Liver (tissue), 9 donors: ENCODE measurements around the gene RBM20. TPM values are rescaled to one million over a fixed set of nuclear protein-coding genes. Genes with fewer than 3 reads are reported as not detected.

Experiments
- DNase-seq: peaks from one replicate; pipeline ENCODE4 v3.0.0-alpha.2; 2017; ENCODE audit warnings: low spot score
- H3K27ac ChIP-seq, 2 donors: one replicate each; pipeline ENCODE4 v1.7.0; 2013; ENCODE audit warnings: inconsistent platforms in 2 of 2, low read length in 2 of 2, control low read depth in 1 of 2, low read depth in 1 of 2, mild to moderate bottlenecking in 1 of 2
- H3K27me3 ChIP-seq, 4 donors: one replicate each; pipeline versions ENCODE4 v1.6.1 to v1.7.0; 2013; ENCODE audit warnings: low read length in 3 of 4, inconsistent platforms in 1 of 4, mild to moderate bottlenecking in 1 of 4, moderate library complexity in 1 of 4; ENCODE audit not compliant: control insufficient read depth in 4 of 4, insufficient read depth in 4 of 4
- H3K36me3 ChIP-seq, 4 donors: one replicate each; pipeline versions ENCODE4 v1.6.1 to v1.7.0; 2013; ENCODE audit warnings: low read length in 3 of 4, mild to moderate bottlenecking in 3 of 4, low read depth in 1 of 4, moderate library complexity in 1 of 4; ENCODE audit not compliant: control insufficient read depth in 4 of 4, insufficient read depth in 3 of 4
- H3K4me1 ChIP-seq, 4 donors: one replicate each; pipeline versions ENCODE4 v1.6.1 to v1.7.0; 2013; ENCODE audit warnings: low read length in 3 of 4, mild to moderate bottlenecking in 3 of 4, moderate library complexity in 1 of 4; ENCODE audit not compliant: control insufficient read depth in 4 of 4, insufficient read depth in 4 of 4
- H3K4me3 ChIP-seq, 3 donors: one replicate each; pipeline versions ENCODE4 v1.6.1 to v1.7.0; 2013; ENCODE audit warnings: low read length in 3 of 3, control low read depth in 1 of 3, low read depth in 1 of 3, mild to moderate bottlenecking in 1 of 3
- H3K9ac ChIP-seq, 2 donors: one replicate each; pipeline ENCODE4 v1.7.0; 2013; ENCODE audit warnings: low read length in 2 of 2, mild to moderate bottlenecking in 2 of 2, moderate library complexity in 2 of 2, control low read depth in 1 of 2, low read depth in 1 of 2
- H3K9me3 ChIP-seq, 4 donors: one replicate each; pipeline versions ENCODE4 v1.6.1 to v1.7.0; 2013; ENCODE audit warnings: low read length in 3 of 4; ENCODE audit not compliant: control insufficient read depth in 4 of 4
- EGR1 ChIP-seq, 2 donors: IDR thresholded peaks; 2 replicates each; pipeline ENCODE4 v1.6.1; 2016 to 2018; ENCODE audit warnings: antibody characterized with exemption in 2 of 2, low read depth in 2 of 2
- FOXA1 ChIP-seq: IDR thresholded peaks from 2 replicates; pipeline ENCODE4 v1.6.1; 2016; ENCODE audit warnings: antibody characterized with exemption
- FOXA2 ChIP-seq: IDR thresholded peaks from 2 replicates; pipeline ENCODE4 v1.6.1; 2016; ENCODE audit warnings: antibody characterized with exemption
- GABPA ChIP-seq, 2 donors: IDR thresholded peaks in 1 of 2; conservative IDR thresholded peaks in 1 of 2; 2 replicates each; pipeline ENCODE4 v1.6.1; 2016; ENCODE audit warnings: antibody characterized with exemption in 2 of 2, mild to moderate bottlenecking in 1 of 2, moderate library complexity in 1 of 2
- HNF4A ChIP-seq, 2 donors: conservative IDR thresholded peaks; 2 replicates each; pipeline ENCODE4 v1.6.1; 2016; ENCODE audit warnings: antibody characterized with exemption in 2 of 2, mild to moderate bottlenecking in 2 of 2
- HNF4G ChIP-seq: IDR thresholded peaks from 2 replicates; pipeline ENCODE4 v1.6.1; 2016; ENCODE audit warnings: antibody characterized with exemption
- JUND ChIP-seq, 2 donors: IDR thresholded peaks; 2 replicates each; pipeline ENCODE4 v1.6.1; 2016; ENCODE audit warnings: antibody characterized with exemption in 2 of 2
- NR2F2 ChIP-seq: IDR thresholded peaks from 2 replicates; pipeline ENCODE4 v1.6.1; 2016; ENCODE audit warnings: antibody characterized with exemption
- RAD21 ChIP-seq, 2 donors: IDR thresholded peaks; 2 replicates each; pipeline ENCODE4 v1.6.1; 2016; ENCODE audit warnings: antibody characterized with exemption in 2 of 2, mild to moderate bottlenecking in 2 of 2
- RXRA ChIP-seq, 2 donors: IDR thresholded peaks; 2 replicates each; pipeline ENCODE4 v1.6.1; 2017 to 2018; ENCODE audit warnings: antibody characterized with exemption in 2 of 2, mild to moderate bottlenecking in 1 of 2
- SP1 ChIP-seq: IDR thresholded peaks from 2 replicates; pipeline ENCODE4 v1.6.1; 2018; ENCODE audit warnings: antibody characterized with exemption, mild to moderate bottlenecking
- TAF1 ChIP-seq: conservative IDR thresholded peaks from 2 replicates; pipeline ENCODE4 v1.6.1; 2016; ENCODE audit warnings: antibody characterized with exemption, mild to moderate bottlenecking
- YY1 ChIP-seq: IDR thresholded peaks from 2 replicates; pipeline ENCODE4 v1.6.1; 2016; ENCODE audit warnings: antibody characterized with exemption, mild to moderate bottlenecking
- WGBS: extraction: QIAGEN DNeasy Blood & Tissue Kit; methylation state at CpG from one replicate; pipeline ENCODE4 v1.1.7; 2013; 5-methylcytosine and 5-hydroxymethylcytosine counted together
- polyA plus RNA-seq, 2 donors: library from polyadenylated mRNA; stranded (reverse) in 1 of 2; unstranded in 1 of 2; fragments of 200-250 nt in 1 of 2; fragments of >200 nt in 1 of 2; fragmentation: Nextera tagmentation in 1 of 2; extraction: Ambion mirVana in 1 of 2; gene quantifications; one replicate each; pipeline versions ENCODE4 v1.2.1 to v1.2.3, GENCODE V29; 2013 to 2015
- total RNA-seq, 2 donors: library from RNA; depleted of rRNA; stranded (reverse); fragments of >200 nt; gene quantifications; one replicate each; pipeline ENCODE4 v1.2.3, GENCODE V29; 2014
- TF ChIP-seq, protein P1 (sequence below): IDR thresholded peaks from 2 replicates; pipeline ENCODE4 v1.6.1; 2016; ENCODE audit warnings: antibody characterized with exemption
- TF ChIP-seq, protein P2 (sequence below): IDR thresholded peaks from 2 replicates; pipeline ENCODE4 v1.6.1; 2016; ENCODE audit warnings: antibody characterized with exemption
- TF ChIP-seq, protein P3 (sequence below): fragments of 150-350 bp; IDR thresholded peaks from 2 replicates; pipeline ENCODE4 v1.5.1; 2017; ENCODE audit warnings: improper control_type of control experiment, low read depth, low read length; ENCODE audit not compliant: missing input control
- TF ChIP-seq, protein P4 (sequence below): IDR thresholded peaks from 2 replicates; pipeline ENCODE4 v1.6.1; 2016; ENCODE audit warnings: antibody characterized with exemption
- TF ChIP-seq, protein P5 (sequence below): IDR thresholded peaks from 2 replicates; pipeline ENCODE4 v1.6.1; 2016; ENCODE audit warnings: antibody characterized with exemption, mild to moderate bottlenecking
- donor health status: healthy.
- donor health status: healthy.
- donor health status: healthy.
- donor health status: healthy.
- donor health status: healthy.

RBM20 gene
- total and polyA plus RNA-seq, 4 donors, result 0.03 to 0.08 (median 0.05) TPM; not detected in 1

DNA sequence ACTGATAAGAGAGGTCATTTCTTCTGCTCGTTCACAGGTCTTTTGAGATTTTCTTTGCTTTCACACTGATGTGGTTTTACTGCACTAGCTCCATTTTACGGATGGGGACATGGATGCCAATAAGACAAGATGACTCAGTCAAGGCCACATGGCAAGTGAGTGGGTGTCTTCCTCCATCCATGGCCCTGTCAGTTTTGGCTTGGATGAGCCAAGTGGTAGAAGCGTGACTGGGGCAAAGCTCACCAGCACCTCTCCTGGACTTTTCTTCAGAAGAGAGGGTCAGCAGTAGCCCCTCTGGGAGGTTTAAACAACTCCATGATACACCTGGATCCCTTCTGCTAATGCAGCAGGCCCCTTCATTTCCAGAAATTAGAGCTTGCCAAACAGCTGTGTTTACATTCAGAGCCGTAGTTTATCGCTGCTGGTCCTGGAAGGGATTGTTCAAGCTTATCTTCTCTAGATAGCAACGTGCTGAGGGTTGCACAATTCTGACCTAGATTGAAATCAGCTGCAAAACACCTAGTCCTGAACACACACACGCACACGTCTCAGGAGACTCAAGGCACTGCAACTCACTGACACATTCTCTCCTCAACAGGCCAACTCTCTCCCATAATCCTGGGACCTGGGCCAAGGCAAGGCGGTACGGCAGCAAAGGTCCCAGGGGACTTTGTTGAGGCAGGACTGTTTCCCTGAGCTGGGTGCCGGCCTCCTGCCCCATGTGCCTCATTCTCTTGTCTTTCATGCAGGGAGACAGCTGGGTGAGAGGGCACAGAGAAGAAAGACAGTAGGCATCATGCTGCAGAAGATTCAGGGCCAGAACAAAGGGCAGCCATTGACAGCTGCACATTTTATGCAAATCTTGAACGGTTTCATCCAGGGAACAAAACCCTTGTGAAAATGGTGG is 213.4 kb downstream of the RBM20 start:
- TF ChIP-seq, protein P1, sequence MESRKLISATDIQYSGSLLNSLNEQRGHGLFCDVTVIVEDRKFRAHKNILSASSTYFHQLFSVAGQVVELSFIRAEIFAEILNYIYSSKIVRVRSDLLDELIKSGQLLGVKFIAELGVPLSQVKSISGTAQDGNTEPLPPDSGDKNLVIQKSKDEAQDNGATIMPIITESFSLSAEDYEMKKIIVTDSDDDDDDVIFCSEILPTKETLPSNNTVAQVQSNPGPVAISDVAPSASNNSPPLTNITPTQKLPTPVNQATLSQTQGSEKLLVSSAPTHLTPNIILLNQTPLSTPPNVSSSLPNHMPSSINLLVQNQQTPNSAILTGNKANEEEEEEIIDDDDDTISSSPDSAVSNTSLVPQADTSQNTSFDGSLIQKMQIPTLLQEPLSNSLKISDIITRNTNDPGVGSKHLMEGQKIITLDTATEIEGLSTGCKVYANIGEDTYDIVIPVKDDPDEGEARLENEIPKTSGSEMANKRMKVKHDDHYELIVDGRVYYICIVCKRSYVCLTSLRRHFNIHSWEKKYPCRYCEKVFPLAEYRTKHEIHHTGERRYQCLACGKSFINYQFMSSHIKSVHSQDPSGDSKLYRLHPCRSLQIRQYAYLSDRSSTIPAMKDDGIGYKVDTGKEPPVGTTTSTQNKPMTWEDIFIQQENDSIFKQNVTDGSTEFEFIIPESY, result peak; percentile 85
- TF ChIP-seq NR2F2 (no peak), JUND (IDR thresholded peaks at IDR 0.05) (peak in 1 of 2 donors; percentile 88), HNF4G (no peak), SP1 (peak; percentile 63), RAD21 (IDR thresholded peaks at IDR 0.05) (peak; percentile 46 to 54), FOXA2 (peak; percentile 96), RXRA (IDR thresholded peaks at IDR 0.05) (peak; percentile 60 to 92), FOXA1 (peak; percentile 93), TAF1 (no peak), GABPA (IDR thresholded peaks at IDR 0.05 in 1 of 2, conservative IDR thresholded peaks at IDR 0.05 in 1 of 2) (no peak), EGR1 (IDR thresholded peaks at IDR 0.05; ENCODE audit: low read depth in 2 of 2) (peak in 1 of 2 donors; percentile 48), HNF4A (conservative IDR thresholded peaks at IDR 0.05) (peak; percentile 59 to 86), YY1 (peak; percentile 67)
- TF ChIP-seq, protein P2, sequence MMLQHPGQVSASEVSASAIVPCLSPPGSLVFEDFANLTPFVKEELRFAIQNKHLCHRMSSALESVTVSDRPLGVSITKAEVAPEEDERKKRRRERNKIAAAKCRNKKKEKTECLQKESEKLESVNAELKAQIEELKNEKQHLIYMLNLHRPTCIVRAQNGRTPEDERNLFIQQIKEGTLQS, result no peak
- TF ChIP-seq, protein P3, sequence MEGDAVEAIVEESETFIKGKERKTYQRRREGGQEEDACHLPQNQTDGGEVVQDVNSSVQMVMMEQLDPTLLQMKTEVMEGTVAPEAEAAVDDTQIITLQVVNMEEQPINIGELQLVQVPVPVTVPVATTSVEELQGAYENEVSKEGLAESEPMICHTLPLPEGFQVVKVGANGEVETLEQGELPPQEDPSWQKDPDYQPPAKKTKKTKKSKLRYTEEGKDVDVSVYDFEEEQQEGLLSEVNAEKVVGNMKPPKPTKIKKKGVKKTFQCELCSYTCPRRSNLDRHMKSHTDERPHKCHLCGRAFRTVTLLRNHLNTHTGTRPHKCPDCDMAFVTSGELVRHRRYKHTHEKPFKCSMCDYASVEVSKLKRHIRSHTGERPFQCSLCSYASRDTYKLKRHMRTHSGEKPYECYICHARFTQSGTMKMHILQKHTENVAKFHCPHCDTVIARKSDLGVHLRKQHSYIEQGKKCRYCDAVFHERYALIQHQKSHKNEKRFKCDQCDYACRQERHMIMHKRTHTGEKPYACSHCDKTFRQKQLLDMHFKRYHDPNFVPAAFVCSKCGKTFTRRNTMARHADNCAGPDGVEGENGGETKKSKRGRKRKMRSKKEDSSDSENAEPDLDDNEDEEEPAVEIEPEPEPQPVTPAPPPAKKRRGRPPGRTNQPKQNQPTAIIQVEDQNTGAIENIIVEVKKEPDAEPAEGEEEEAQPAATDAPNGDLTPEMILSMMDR, result no peak
- TF ChIP-seq, protein P4, sequence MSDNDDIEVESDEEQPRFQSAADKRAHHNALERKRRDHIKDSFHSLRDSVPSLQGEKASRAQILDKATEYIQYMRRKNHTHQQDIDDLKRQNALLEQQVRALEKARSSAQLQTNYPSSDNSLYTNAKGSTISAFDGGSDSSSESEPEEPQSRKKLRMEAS, result peak; percentile 86
- TF ChIP-seq, protein P5, sequence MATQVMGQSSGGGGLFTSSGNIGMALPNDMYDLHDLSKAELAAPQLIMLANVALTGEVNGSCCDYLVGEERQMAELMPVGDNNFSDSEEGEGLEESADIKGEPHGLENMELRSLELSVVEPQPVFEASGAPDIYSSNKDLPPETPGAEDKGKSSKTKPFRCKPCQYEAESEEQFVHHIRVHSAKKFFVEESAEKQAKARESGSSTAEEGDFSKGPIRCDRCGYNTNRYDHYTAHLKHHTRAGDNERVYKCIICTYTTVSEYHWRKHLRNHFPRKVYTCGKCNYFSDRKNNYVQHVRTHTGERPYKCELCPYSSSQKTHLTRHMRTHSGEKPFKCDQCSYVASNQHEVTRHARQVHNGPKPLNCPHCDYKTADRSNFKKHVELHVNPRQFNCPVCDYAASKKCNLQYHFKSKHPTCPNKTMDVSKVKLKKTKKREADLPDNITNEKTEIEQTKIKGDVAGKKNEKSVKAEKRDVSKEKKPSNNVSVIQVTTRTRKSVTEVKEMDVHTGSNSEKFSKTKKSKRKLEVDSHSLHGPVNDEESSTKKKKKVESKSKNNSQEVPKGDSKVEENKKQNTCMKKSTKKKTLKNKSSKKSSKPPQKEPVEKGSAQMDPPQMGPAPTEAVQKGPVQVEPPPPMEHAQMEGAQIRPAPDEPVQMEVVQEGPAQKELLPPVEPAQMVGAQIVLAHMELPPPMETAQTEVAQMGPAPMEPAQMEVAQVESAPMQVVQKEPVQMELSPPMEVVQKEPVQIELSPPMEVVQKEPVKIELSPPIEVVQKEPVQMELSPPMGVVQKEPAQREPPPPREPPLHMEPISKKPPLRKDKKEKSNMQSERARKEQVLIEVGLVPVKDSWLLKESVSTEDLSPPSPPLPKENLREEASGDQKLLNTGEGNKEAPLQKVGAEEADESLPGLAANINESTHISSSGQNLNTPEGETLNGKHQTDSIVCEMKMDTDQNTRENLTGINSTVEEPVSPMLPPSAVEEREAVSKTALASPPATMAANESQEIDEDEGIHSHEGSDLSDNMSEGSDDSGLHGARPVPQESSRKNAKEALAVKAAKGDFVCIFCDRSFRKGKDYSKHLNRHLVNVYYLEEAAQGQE, result peak; percentile 63
- WGBS, result 25% methylated on average over 12 of the region's 12 CpGs
- no peak for DNase-seq
- Histone ChIP-seq H3K9me3 (no peaks in the 10 kb centered on the region), H3K4me3 (no peak overlapping the region), H3K9ac (no peak overlapping the region), H3K36me3 (no peaks in the 10 kb centered on the region), H3K4me1 (peaks cover 7 to 33% (median 25%) of the 10 kb centered on the region in 4 donors), H3K27me3 (no peaks in the 10 kb centered on the region), H3K27ac (peak overlapping the region; percentile 64 to 85)
